GM20431 (cell line): ENCODE data around the gene PRKAR1B.
"Not testable (repeated sequence)": the region's sequence is repeated elsewhere in the genome, so short reads cannot be mapped to it uniquely, and the experiment has no call there.

Source experiments
- in situ Hi-C: fragments of 300-500 bp; cut with MseI, MboI; formaldehyde crosslinking; loops from one replicate; pipeline ENCODE4 v1.15.0; 2020; ENCODE audit warnings: low sequenced_read_pairs; ENCODE audit not compliant: unreplicated experiment

PRKAR1B gene

DNA sequence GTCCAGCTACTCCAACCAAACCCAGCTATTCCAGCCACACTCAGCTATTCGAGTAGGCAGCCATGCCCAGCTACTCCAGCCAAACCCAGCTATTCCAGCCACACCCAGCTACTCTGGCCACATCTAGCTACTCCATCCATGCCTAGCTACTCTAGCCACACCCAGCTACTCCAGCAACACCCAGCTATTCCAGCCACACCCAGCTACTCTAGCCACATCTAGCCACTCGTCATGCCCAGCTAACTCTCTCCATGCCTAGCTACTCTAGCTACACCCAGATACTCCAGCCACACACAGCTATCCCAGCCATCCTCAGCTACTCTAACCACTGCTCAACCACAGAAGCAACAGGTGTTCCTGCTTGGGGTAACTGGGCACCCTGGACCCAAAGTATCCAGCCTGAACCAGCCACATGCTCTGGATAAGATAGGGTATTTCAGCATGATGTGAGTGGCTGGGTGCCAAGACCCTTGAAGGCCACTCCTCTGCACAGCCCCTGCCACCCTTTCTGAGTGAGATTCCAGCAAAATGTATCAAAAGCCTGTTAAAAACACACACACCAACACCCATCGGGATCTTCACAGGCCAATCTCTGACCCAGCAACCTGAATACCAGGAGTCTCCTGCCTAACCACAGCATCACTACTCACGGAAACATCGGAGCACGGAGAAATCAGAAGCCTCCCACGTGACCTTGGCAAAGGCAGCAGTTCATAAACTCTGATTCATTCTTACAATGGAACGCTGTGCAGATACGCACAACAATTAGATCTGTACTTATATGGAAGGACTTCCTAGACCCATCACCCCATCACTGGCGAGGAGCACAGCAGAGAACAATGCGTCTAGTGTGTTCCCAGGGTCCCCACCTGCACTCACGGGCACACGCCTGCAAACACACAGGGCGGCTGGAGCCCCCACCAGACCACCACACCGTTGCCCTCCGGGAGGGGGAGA, 52.3 kb downstream of the PRKAR1B start:
- in situ Hi-C loops = no loop called here

DNA sequence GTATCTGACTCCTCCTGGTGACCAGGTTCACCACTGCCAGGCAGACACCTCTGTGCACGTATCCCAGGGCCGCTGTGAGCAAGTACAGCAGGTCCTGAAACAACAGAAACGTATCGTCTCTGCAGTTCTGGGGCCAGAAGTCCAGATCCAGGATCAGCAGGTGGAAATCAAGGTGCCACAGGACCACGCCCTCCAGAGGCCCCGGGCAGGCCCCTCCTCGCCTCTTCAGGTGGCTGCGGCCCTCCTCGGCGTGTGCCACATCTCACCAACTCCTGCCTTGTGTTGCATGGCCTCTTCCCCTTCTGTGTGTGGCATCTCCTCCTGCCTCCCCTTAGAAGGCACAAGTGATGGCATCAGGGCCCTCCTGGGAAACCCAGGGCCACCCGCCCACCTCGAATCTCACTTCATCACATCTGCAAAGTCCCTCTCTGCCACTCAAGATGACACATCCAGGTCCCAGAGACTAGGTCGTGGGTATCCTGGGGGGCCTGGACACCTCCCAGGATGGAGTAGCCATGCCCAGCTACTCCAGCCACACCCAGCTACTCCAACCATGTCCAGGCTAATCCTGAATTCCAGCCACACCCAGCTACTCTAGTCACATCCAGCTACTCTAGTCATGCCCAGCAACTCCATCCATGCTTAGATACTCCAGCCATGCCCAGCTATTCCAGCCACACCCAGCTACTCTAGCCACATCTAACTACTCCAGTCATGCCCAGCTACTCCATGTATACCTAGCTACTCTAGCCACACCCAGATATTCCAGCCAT, 53.2 kb downstream of the PRKAR1B start:
- in situ Hi-C loops = no loop called here

DNA sequence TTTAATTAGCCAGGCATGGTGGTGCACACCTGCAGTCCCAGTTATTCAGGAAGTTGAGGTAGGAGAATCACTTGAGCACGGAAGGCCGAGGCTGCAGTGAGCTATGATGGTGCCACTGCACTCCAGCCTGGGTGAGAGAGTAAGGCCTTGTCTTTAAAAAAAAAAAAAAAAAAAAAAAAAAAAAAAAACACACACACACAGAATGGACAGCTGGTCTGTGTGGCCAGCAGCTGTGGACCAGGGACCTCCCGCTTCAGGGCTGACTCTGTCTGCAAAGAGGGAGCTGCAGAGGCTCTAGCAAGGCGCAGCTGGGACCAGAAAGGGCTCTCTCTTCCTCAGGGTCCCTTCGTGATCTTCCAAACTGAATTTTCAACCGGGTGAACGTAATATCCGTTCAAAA, 54.2 kb downstream of the PRKAR1B start:
- in situ Hi-C loops = no loop called here

DNA sequence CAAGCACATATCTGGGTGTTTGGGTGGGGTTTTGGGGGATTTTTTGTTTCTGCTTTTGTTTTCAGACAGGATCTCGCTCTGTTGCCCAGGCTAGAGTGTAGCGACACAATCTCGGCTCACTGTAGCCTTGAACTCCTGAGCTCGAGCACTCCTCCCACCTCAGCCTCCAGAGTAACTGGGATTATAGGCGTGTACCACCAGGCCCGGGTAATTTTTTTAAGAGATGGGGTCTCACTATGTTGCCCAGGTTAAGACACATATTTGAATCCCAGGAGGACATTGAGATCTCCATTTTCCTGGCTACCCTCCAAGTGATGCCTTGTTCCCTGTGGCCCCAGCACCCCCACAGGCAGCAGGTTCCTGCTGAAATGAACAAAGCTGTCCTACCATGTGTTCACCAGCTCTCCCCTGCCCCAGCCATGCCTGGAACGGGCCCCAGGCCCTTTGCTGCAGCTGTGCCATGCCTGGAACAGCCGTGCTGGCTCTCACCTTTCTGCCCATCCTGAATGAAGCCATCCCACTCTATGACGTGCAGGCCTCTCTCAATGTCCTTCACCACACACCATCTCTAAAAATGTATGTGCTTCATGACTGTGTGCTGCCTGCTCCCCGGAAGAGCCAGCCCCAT, 55.6 kb downstream of the PRKAR1B start:
- in situ Hi-C loops = no loop called here

DNA sequence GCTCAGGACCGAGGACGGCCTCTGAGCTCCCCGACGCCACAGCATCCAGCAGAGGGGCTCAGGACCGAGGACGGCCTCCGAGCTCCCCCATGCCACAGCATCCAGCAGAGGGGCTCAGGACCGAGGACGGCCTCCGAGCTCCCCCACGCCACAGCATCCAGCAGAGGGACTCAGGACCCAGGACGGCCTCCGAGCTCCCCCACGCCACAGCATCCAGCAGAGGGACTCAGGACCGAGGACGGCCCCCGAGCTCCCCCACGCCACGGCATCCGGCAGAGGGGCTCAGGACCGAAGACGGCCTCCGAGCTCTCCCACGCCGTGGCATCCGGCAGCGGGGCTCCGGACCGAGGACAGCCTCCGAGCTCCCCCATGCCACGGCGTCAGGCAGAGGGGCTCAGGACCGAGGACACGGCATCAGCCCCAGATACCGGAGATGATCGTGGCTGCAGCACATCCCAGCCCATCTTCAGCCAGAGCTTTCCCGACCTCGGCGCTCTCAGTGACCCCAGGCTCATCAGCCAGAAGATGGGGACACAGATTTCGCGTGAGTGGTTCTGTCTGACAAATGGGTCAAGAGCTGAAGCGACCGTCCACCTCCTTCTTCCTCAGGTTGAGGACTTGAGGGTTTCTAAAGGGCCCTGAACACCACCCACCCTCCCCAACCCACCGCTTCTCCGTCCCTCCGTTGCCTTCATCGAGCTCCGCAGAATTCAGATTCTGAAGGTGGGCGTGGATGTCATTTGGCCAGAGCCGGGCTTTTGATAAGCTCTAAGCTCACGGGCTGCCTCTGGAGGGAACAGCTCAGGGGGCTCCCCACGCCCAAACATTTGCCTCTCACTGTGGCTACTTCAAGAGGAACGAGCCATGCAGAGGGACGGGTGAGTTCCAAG, 56.3 kb downstream of the PRKAR1B start:
- in situ Hi-C loops = no loop called here

DNA sequence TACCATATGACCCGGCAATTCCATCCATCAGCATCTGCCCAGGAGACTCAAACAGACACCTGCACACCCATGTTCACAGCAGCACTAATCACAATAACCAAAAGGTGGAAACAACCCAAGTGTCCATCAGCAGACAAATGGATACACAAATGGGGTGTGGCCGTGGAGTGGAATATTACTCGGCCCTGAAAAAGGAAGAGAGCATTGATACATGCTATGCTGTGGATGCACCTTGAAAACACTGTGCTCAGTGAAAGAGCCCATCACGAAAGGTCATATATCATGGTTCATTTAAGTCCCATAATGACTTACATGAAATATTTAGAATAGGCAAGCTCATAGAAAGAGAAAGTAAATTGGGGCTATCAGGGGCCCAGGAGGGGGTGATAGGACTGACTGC, 58.1 kb downstream of the PRKAR1B start:
- in situ Hi-C loops = no loop called here

DNA sequence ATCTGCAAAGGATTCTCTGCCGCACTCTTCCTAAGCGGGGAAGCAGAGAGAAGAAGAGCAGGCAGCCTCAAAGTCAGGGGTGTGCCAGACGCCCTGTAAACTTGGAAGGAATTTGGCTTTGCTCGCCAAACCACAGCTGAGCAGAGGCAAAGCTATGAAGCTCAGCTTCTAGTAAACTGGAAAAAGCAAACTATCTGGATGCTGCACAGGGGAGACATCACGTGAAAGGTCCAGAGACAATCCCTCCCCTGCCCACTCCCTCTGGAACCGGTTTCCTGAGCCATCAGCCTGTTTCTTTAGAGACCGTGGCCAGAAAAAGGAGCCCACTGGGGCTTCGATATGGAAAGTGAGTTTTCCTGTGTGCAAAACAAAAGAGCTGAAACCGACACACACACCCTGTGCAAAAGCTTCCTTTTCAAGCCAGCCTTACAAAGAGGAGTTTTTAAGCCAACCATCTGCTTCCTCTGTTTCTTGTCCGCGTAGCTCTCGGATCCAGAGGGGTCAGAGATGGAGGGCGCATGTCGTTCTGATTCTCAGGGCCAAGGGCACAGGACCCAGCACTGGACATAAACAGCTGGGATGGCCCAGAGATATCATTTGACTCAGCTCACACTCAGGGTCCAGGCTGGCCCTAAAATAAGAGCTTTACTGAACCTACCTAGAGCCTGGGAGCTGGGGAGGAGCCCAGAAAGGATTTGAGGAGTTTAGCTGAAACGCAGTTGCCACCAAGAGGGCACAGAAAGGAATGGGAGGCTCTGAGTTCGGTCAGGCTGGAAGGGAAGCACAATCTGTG, 58.7 kb downstream of the PRKAR1B start:
- in situ Hi-C loops = no loop called here

DNA sequence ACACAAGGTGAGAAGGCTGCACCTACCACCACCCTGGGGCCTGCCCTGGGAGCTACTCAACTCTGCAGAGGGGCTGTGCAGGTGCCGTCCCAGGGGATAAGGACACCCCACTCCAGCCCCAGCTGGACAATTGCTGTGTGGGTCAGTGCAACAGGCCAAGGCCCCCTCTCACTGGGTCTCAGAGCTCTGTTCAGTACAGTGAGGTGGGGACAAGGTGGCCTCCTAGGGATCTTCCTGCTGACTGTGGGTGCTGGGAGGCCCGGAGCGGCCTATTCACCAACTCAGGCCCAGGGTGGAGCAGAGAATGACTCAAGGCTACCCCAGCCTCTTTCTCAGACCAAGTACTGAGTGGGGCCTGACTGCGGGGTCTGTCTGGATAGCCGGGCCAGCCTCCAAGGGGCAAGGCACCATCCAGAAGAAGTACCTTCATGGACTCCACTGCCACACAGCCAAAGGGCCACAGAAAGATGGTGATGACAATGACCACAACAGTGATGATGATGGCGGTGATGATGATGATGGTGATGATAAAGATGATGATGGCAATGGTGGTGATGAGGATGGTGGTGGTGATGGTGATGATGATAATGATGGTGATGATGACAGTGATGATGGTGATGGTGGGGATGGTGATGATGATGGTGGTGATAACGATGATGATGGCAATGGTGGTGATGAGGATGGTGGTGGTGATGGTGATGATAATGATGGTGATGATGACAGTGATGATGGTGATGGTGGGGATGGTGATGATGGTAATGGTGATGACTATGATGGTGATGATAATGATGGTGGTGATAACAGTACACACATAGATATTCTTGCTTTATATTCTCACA, 60.4 kb downstream of the PRKAR1B start:
- in situ Hi-C loops = no loop called here

DNA sequence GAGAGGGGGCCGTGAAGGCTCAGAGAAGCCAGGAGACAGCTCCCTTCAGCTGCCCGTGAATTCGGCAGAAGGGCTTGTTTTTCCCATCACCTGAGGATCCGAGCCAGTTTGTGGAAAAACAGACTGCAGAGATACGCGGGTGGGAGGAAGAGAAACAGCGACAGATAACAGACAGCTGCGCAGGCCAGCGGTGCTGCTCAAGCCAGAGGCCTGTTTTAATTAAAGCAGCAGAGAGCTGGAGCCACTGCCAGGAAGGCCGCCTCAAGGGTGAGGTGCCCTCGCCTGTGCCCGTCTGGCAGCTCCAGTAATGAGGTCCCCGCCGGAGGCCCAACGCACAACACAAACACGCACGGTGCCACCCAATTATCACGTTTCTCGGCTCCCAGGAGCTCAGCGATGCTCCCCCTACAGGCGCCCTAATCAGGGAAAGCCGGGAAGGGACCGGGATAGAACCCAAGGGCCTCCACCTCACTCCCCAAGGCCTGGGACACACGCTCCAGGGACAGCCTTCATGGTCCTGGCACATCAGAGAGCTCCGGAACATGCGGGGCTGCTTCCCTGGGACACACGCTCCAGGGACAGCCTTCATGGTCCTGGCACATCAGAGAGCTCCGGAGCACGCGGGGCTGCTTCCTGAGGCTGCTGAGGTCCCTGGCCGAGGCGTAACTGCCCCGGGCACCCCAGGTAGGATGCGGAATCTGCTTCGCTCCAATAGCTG, 61.2 kb downstream of the PRKAR1B start:
- in situ Hi-C loops = no loop called here

DNA sequence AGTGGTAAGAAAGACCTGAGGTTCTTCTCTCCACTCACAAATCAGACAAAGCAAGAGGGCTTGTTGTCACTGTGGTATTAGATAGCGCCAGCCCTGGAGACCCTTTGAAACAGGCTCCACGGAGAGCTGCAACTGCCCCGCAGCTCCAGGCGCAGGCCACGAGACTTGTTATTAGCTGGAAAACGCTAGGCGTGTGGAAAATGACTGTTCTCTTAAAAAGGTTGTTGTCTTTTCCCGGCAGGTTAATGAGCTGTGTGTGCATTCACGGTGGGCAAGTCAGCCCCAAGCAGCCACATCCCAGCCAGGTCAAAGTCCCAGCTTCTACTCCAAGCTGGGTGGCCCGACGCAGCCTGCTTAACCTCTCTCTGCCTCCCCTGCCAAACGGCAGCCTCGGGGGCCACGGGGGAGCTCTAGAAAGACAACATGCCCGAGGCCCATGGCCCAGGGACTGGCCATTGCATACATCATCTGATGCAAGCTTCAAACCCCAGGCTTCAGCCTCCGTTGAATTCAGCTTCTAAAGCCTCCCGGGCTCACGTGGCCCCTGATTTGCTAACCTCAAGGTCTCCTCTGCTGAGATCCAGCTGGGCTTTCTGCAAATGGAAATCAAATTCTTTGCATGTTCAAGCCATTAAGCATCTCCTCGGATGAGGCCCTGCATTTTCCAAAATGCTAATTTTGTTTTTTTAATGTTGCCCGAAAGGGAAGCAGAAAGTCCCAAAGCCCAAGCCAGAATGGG, 61.9 kb downstream of the PRKAR1B start:
- in situ Hi-C loops = no loop called here

DNA sequence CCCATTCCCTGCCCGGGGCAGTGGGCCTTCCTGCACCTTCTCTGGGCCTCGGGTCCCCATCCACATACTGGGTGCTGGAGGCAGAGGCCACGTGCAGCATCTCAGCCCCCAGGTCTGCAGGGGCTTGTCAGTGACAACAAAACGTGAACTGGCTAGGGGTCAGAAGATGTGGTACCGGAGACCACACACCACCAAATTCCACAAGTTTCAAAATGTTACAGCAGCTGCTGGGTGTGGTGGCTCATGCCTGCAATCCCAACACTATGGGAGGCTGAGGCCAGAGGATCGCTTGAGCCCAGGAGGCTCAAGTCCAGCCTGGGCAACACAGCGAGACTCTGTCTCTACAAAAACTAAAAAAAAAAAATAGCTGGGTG, 62.7 kb downstream of the PRKAR1B start:
- in situ Hi-C loops = no loop called here

DNA sequence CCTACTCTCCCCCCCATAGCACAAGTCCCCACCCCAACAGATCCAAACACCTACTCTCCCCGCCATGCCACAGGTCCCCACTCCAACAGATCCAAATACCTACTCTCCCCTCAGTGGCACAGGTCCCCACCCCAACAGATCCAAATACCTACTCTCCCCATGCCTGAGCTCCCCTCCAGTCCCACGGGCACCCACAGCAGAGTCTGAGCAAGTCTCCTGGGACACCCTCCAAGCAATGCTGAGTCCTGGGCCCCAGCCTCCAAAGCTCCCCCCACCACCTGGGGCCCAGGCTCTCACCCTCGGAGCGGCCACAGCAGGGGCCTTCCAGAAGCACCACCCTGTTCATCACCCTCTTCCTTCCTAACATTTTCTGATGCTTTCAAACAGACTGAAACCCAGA, 64.5 kb downstream of the PRKAR1B start:
- in situ Hi-C loops = no loop called here

DNA sequence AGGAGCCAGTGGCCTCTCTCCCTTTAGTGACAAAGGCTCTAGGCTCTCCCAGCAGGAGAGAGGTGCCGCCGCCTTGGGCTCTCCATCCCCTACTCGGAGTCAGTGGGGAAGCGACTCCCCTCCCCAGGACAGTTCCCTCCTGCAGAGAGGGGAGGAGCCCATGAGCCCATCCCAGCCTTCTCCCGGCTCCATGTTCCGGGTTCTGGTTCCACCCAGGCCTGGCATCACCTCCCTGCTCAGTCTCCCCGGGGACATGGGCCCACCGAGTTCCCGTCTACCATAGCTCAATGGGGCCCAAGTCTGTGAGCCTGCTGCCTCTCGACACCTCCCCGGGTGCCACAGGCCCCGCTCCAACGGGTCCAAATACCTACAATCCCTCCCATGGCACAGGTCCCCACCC, 67.1 kb downstream of the PRKAR1B start:
- in situ Hi-C loops = no loop called here

DNA sequence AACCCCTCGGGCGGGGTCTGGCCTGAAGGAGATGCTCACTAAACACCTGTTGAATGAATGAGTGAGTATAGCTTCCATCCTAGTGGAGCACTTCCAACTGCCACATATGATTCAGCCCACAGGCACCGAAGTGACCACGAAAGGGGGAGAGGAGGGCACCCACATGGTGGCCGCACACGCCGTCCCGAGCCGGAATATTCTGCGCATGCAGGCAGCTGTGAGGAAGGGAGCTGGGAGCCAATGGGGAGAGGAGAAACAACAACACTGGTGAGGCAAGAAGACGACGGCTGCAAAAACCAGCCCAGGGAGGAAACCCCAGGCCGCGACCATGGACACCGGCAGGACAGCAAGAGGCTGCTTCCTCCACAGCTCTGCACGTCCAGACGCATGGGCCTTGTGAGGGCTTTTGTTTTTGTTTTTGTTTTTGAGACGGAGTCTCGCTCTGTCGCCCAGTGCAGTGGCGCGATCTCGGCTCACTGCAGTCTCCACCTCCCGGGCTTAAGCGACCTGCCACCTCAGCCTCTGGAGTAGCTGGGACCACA, 67.7 kb downstream of the PRKAR1B start:
- in situ Hi-C loops = no loop called here

DNA sequence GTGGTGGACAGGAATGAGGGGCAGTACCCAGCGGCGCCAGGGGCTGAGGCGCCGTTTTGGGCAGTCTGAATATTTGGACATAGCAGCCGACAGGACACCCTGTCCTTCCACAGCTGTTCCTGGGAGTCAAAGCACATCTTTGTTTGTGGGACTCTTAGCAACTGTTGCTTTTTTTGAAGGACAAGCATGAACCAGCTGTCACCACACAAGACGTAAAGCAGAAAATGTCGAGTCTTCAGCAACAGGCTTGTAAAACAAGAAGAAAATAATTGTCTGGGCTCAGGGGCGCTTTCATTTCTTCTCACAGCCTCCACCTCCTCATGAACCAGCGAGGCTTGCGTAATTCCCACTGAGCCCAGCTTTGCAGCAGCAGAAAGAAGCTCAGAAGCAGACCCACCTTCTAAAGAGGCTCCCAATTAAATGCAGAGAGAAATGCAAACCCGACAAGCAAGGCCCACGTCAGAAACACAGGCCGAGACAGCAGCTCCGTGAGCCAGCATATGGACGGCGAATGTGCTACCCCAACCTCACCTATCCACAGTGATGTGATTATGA, 69.4 kb downstream of the PRKAR1B start:
- in situ Hi-C loops = no loop called here

DNA sequence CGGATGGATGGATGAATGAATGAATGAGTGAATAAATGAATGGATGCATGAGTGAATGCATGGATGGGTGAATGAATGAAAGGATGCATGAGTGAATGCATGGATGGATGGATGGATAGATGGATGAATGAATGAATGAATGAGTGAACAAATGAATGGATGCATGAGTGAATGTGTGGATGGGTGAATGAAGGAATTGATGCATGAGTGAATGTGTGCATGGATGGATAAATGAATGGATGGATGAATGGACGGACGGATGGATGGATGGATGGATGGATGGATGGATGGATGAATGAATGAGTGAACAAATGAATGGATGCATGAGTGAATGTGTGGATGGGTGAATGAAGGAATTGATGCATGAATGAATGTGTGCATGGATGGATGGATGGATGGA, 70.1 kb downstream of the PRKAR1B start:
- in situ Hi-C loops = not testable (repeated sequence)
